Heart right ventricle (tissue), 16 donors: ENCODE data around the gene C1orf115. TPM values are rescaled to one million over a fixed set of nuclear protein-coding genes. Genes with fewer than 3 reads are reported as not detected.
A peak's percentile ranks its signal among the peaks of the same experiment; 100 is the strongest.

Experiments
- ATAC-seq, 8 donors: fragments of 200-7000 bp; cut with Tn5 transposase; one replicate each; pipeline ENCODE4 v1.9.1; 2020; ENCODE audit warnings: mild to moderate bottlenecking in 8 of 8, moderate library complexity in 8 of 8, moderate number of reproducible peaks in 1 of 8
- DNase-seq, 2 donors: peaks; one replicate each; pipeline ENCODE4 v3.0.0-alpha.2; 2020
- H3K27ac ChIP-seq, 10 donors: fragments of 200-600 bp; sonication (generic) in 2 of 10; one replicate each; pipeline versions ENCODE4 v1.5.0 to v1.8.0; 2020 to 2022; ENCODE audit warnings: mild to moderate bottlenecking in 3 of 10
- H3K27me3 ChIP-seq, 7 donors: fragments of 200-600 bp; one replicate each; pipeline ENCODE4 v1.8.0; 2021 to 2022; ENCODE audit warnings: mild to moderate bottlenecking in 2 of 7
- H3K36me3 ChIP-seq, 9 donors: fragments of 200-600 bp; sonication (generic) in 1 of 9; one replicate each; pipeline versions ENCODE4 v1.5.0 to v1.8.0; 2020 to 2022; ENCODE audit warnings: mild to moderate bottlenecking in 2 of 9
- H3K4me1 ChIP-seq, 9 donors: fragments of 200-600 bp; sonication (generic) in 1 of 9; one replicate each; pipeline versions ENCODE4 v1.5.0 to v1.8.0; 2020 to 2022; ENCODE audit warnings: mild to moderate bottlenecking in 4 of 9
- H3K4me3 ChIP-seq, 10 donors: fragments of 200-600 bp; sonication (generic) in 2 of 10; one replicate each; pipeline versions ENCODE4 v1.5.0 to v1.8.0; 2020 to 2022; ENCODE audit warnings: mild to moderate bottlenecking in 7 of 10, moderate library complexity in 2 of 10
- H3K9me3 ChIP-seq, 11 donors: fragments of 200-600 bp in 10 of 11; sonication (generic) in 2 of 11; one replicate each; pipeline versions ENCODE4 v1.5.0 to v1.8.0; 2013 to 2022; ENCODE audit warnings: mild to moderate bottlenecking in 2 of 11, control low read depth in 1 of 11, moderate library complexity in 1 of 11
- WGBS, 2 donors: extraction: QIAGEN DNeasy Blood & Tissue Kit; methylation state at CpG; one replicate each; pipeline ENCODE4 v1.1.7; 2013; ENCODE audit warnings: inconsistent platforms in 1 of 2; 5-methylcytosine and 5-hydroxymethylcytosine counted together
- intact Hi-C, 10 donors: fragments of 100-400 bp; cut with DNase I; formaldehyde crosslinking; loops; one replicate each; pipeline versions ENCODE4 v1.11.1 to v1.14.2; 2022
- polyA plus RNA-seq, 2 donors: library from polyadenylated mRNA; stranded (reverse); fragments of 200-250 nt; gene quantifications; one replicate each; pipeline ENCODE4 v1.2.3, GENCODE V29; 2013
- total RNA-seq, 10 donors: library from RNA; stranded (reverse); fragmentation: NEBNext Ultra II Directional in 3 of 10; extraction: Animal tissue kit (Norgen Biotek cat#: 25700) in 3 of 10; gene quantifications; one replicate each; pipeline versions ENCODE4 v1.2.1 to v1.2.4, GENCODE V29; 2021 to 2023
- TF ChIP-seq, protein P1 (sequence below), 9 donors: fragments of 200-600 bp; sonication (generic) in 2 of 9; IDR thresholded peaks; one replicate each; pipeline versions ENCODE4 v1.5.0 to v1.8.0; 2021 to 2022; ENCODE audit warnings: antibody characterized with exemption in 9 of 9, mild to moderate bottlenecking in 5 of 9, moderate library complexity in 1 of 9
- donor health status: Arrhythmogenic right ventricular cardiomyopathy.
- donor health status: ischemic (EF 13 %, LVEDD 7.1; RV severe dilation, severe dysfunction).
- donor health status: healthy with polysubstance abuse.
- donor health status: DM: no; HTN: yes; CAD: no.
- donor health status: DM: no; HTN: no; CAD: no.
- donor health status: ischemic (EF 25% LVEDD 6.9; RV normal size, moderate dysfunction).
- donor health status: ischemic (EF 25% LVEDD 5.7; RV mildly dilated, moderate dysfunction).
- donor health status: healthy.
- donor health status: DM: yes; HTN: yes; CAD: no.
- donor health status: Ischemic cardiomyopathy.
- donor health status: ischemic (EF 35%, LVEDD 5.7; RV mildly dilated, moderate dysfunction).
- donor health status: nonischemic (EF 11% LVEDD 7.7; RV severe dilation, severe dysfunction).
- donor health status: DM: yes; HTN: yes; CAD: no.
- donor health status: PGD.
- donor health status: ischemic (EF 29% LVEDD 5.4; RV normal size, mild dysfunction).
- donor health status: nonischemic (EF 23%, LVEDD 6.1; RV moderate dilation, normal function).

The C1orf115 gene
- total and polyA plus RNA-seq, 12 donors, result 6.2 to 24.8 (median 13.2) TPM

DNA sequence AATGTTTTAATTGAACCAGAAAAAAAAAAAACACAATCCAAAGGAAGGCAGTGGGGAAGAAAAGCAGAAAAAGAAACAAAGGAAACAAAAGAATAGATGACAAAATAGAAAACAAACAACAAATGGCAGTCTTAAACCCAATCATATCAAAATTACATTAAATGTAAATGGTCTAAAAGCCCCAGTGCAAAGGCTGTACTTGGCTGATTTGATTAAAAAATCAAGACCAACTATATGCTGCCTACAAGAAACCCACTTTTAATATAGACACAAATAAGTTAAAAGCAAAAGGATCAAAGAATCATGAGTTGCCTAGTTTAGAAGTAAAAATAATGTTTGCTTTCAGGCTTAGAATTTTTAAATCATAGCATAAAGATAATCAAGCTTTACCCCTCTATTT is 19.8 kb upstream of the C1orf115 start:
- no peaks in the 10 kb centered on the region for H3K36me3 ChIP-seq
- TF ChIP-seq, protein P1, sequence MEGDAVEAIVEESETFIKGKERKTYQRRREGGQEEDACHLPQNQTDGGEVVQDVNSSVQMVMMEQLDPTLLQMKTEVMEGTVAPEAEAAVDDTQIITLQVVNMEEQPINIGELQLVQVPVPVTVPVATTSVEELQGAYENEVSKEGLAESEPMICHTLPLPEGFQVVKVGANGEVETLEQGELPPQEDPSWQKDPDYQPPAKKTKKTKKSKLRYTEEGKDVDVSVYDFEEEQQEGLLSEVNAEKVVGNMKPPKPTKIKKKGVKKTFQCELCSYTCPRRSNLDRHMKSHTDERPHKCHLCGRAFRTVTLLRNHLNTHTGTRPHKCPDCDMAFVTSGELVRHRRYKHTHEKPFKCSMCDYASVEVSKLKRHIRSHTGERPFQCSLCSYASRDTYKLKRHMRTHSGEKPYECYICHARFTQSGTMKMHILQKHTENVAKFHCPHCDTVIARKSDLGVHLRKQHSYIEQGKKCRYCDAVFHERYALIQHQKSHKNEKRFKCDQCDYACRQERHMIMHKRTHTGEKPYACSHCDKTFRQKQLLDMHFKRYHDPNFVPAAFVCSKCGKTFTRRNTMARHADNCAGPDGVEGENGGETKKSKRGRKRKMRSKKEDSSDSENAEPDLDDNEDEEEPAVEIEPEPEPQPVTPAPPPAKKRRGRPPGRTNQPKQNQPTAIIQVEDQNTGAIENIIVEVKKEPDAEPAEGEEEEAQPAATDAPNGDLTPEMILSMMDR (IDR thresholded peaks at IDR 0.05), result no peak
- intact Hi-C loops, result no loop called here
- peaks cover 0 to 4% (median 0%) of the 10 kb centered on the region in 9 donors for H3K4me1 ChIP-seq
- DNase-seq, result no peak
- no peak for ATAC-seq
- H3K27me3 ChIP-seq, result no peaks in the 10 kb centered on the region
- H3K4me3 ChIP-seq, result no peak overlapping the region
- H3K27ac ChIP-seq, result no peak overlapping the region
- peaks cover 0 to 18% (median 7%) of the 10 kb centered on the region in 11 donors for H3K9me3 ChIP-seq

DNA sequence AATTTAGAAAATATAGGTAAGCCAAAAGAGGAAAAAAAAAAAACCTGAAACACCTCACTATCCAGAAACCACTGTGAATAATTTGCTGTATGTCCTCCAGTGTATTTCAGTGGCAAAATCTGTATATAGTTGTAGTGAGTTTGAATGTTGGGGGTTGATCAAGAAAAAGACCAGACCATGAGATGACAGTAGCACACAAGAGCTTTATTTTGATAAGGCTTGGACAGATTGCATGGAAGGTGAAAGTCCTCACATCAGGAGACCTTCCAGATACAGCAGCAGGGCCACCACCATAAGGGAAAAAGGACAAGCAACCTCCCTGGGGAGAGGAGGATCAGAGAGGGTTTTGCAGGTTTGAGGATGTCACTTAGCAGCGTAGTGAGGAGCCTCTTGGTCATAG is 16.2 kb upstream of the C1orf115 start:
- TF ChIP-seq, protein P1 (IDR thresholded peaks at IDR 0.05), result no peak
- H3K9me3 ChIP-seq, result peaks cover 0 to 18% (median 7%) of the 10 kb centered on the region in 11 donors
- intact Hi-C loops, result no loop called here
- ATAC-seq (peak in 2 of 8 donors; percentile 35 to 39), DNase-seq (no peak)
- no peak overlapping the region for H3K27ac ChIP-seq
- no peak overlapping the region for H3K4me3 ChIP-seq
- H3K27me3 ChIP-seq, result no peaks in the 10 kb centered on the region
- no peaks in the 10 kb centered on the region for H3K36me3 ChIP-seq
- 84 to 86% methylated on average over 1 of the region's 1 CpG for WGBS, 2 donors
- peaks cover 0 to 4% (median 0%) of the 10 kb centered on the region in 9 donors for H3K4me1 ChIP-seq

DNA sequence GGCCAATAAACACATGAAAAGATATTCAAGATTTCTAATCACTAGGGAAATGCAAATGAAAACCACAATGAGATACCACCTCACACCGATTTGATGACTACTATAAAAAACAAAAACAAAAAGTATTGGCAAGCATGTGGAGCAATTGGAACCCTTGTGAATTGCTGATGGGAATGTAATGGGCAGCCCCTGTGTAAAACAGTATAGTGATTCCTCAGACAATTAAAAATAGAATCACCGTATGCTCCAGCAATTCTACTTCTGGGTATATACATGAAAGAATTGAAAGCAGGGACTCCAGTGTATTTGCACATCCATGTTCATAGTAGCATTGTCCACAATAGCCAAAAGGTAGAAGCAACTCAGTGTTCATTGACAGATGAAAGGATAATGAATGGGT is 12.9 kb upstream of the C1orf115 start:
- intact Hi-C loops, result no loop called here
- Histone ChIP-seq H3K4me1 (peaks cover 0 to 9% (median 0%) of the 10 kb centered on the region in 9 donors), H3K27ac (no peak overlapping the region), H3K27me3 (no peaks in the 10 kb centered on the region), H3K4me3 (no peak overlapping the region), H3K9me3 (no peaks in the 10 kb centered on the region), H3K36me3 (no peaks in the 10 kb centered on the region)
- ATAC-seq (no peak), DNase-seq (no peak)
- TF ChIP-seq, protein P1 (IDR thresholded peaks at IDR 0.05), result no peak
- 57 to 67% methylated on average over 2 of the region's 2 CpGs for WGBS, 2 donors

DNA sequence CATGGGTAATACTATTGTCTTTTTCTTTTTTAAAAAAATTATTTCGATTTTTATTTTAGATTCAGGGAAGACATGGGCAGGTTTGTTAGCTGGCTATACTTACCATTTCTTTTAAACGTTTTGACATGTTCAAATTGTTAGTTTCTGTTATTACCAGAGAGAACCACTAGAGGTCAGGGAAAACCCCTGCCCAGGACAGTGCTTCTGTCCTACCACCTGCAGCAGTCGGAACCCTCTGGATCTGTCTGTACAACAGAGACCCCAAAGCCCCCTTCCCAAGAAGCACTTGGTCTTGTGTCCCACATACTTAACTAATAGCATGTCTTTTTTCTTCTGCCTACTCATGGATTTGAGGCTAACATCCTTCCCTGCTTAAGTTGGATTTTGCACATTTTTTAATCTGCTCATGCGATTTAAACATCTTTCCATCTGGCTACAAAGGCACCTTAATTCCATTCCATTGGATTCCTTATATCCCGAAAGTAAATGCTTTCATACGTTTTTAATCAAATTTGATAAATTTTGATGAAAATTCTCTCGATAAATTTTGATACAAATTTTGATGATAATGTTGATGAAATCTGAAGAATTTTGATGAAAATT is 10.0 kb upstream of the C1orf115 start:
- peak in 7 of 8 donors; percentile 49 to 87 (median 73) for ATAC-seq
- WGBS, 2 donors, result 28 to 29% methylated on average over 7 of the region's 7 CpGs
- no peak for DNase-seq
- H3K4me1 ChIP-seq, result peaks cover 0 to 6% (median 0%) of the 10 kb centered on the region in 9 donors
- H3K27me3 ChIP-seq, result no peaks in the 10 kb centered on the region
- TF ChIP-seq, protein P1 (IDR thresholded peaks at IDR 0.05), result peak; percentile 65 to 88 (median 78)
- H3K27ac ChIP-seq, result no peak overlapping the region
- no peaks in the 10 kb centered on the region for H3K36me3 ChIP-seq
- intact Hi-C loops, result loop anchor here in 8 of 10 donors (1.0 to 10.0 kb wide), 6 partner anchors 52 to 97 kb away; no protein-coding TSS in a partner anchor
- no peaks in the 10 kb centered on the region for H3K9me3 ChIP-seq
- no peak overlapping the region for H3K4me3 ChIP-seq
